ENCODE measurements around the gene ST6GAL1. TPM values are rescaled to one million over a fixed set of nuclear protein-coding genes. Genes with fewer than 3 reads are reported as not detected.

ST6GAL1 gene
- total and polyA plus RNA-seq, 8 donors: 3.8 to 31.0 (median 13.5) TPM

- no peak overlapping the region for H3K27ac ChIP-seq
- H3K9me3 ChIP-seq: peaks cover 0 to 31% (median 14%) of the 10 kb centered on the region in 4 donors
- H3K4me3 ChIP-seq: no peak overlapping the region
- TF ChIP-seq POLR2AphosphoS5 (IDR thresholded peaks at IDR 0.05) (no peak), CTCF (IDR thresholded peaks at IDR 0.05) (no peak), EP300 (IDR thresholded peaks at IDR 0.05) (no peak), POLR2A (IDR thresholded peaks at IDR 0.05) (no peak)
- no peaks in the 10 kb centered on the region for H3K27me3 ChIP-seq
- intact Hi-C loops (cut with DNase I; ENCODE audit: low total_unique reads): no loop called here
- 72 to 79% (median 76%) methylated on average over 5 of the region's 5 CpGs for WGBS, 5 donors
- no peaks in the 10 kb centered on the region for H3K36me3 ChIP-seq
- H3K4me1 ChIP-seq: no peaks in the 10 kb centered on the region
- DNase-seq: no peak
Observed at GRCh38 chr3:187084126-187084525, 153.8 kb downstream of the ST6GAL1 start.

DNA sequence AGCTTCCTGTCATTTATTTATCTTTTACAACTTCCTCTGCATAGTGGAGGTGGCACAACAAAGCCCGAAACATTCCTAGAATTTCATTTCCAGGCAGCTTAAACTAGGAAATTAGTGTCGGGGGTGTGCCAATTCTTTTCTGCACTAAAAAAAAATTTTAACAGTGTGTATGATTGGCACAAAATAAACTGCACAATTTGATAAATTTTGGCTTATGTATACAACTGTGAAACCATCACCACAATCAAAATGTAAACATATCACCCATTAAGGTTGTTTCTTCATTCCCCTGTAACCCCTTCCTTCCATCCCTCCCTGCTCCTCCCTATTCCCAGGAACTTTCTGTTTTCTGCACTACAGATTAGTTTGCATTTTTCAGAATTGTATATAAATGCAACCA lies 154.3 kb downstream of the ST6GAL1 start:
- Histone ChIP-seq H3K4me3 (no peak overlapping the region), H3K27ac (no peak overlapping the region), H3K36me3 (no peaks in the 10 kb centered on the region), H3K27me3 (no peaks in the 10 kb centered on the region), H3K4me1 (no peaks in the 10 kb centered on the region), H3K9me3 (peaks cover 0 to 32% (median 15%) of the 10 kb centered on the region in 4 donors)
- 37 to 69% (median 48%) methylated on average over 2 of the region's 2 CpGs for WGBS, 5 donors
- no peak for DNase-seq
- no peak for TF ChIP-seq POLR2AphosphoS5 (IDR thresholded peaks at IDR 0.05)
- no peak for TF ChIP-seq POLR2A (IDR thresholded peaks at IDR 0.05)
- intact Hi-C loops (cut with DNase I; ENCODE audit: low total_unique reads): no loop called here

GRCh38 chr3:187085021-187085666 lies 154.8 kb downstream of the ST6GAL1 start:
- Histone ChIP-seq H3K27me3 (no peaks in the 10 kb centered on the region), H3K36me3 (no peaks in the 10 kb centered on the region), H3K27ac (no peak overlapping the region), H3K4me1 (no peaks in the 10 kb centered on the region), H3K4me3 (no peak overlapping the region), H3K9me3 (peaks cover 0 to 32% (median 15%) of the 10 kb centered on the region in 4 donors)
- intact Hi-C loops (cut with DNase I; ENCODE audit: low total_unique reads): no loop called here
- no peak for DNase-seq
- WGBS, 5 donors: 77 to 86% (median 82%) methylated on average over 5 of the region's 5 CpGs
- TF ChIP-seq POLR2A (IDR thresholded peaks at IDR 0.05): no peak
- TF ChIP-seq CTCF (IDR thresholded peaks at IDR 0.05): no peak

GRCh38 chr3:187085933-187086332 lies 155.6 kb downstream of the ST6GAL1 start:
- 93 to 100% (median 99%) methylated on average over 1 of the region's 1 CpG for WGBS, 5 donors
- intact Hi-C loops (cut with DNase I; ENCODE audit: low total_unique reads): no loop called here
- TF ChIP-seq EP300 (IDR thresholded peaks at IDR 0.05) (no peak), POLR2A (IDR thresholded peaks at IDR 0.05) (no peak), POLR2AphosphoS5 (IDR thresholded peaks at IDR 0.05) (no peak), CTCF (IDR thresholded peaks at IDR 0.05) (no peak)

DNA sequence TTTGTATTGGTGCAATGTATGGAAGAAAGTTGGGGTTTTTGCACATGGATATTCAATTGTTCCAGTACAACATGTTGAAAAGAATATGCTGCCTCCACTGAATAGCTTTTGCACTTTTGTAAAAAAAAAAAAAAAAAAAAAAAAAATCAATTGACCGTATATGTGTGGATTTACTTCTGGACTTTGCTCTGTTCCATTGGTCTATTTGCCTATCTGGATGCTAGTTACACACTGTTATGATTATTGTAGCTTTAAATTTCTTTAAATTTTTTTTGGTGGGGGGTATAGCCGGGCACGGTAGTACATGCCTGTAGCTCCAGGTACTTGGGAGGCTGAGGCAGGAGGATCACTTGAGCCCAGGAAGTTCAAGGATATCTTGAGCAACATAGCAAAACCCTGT lies 156.5 kb downstream of the ST6GAL1 start:
- no peak for DNase-seq
- Histone ChIP-seq H3K4me1 (no peaks in the 10 kb centered on the region), H3K4me3 (no peak overlapping the region), H3K9me3 (peaks cover 0 to 32% (median 15%) of the 10 kb centered on the region in 4 donors), H3K27me3 (no peaks in the 10 kb centered on the region), H3K36me3 (no peaks in the 10 kb centered on the region), H3K27ac (no peak overlapping the region)
- TF ChIP-seq CTCF (IDR thresholded peaks at IDR 0.05): no peak
- TF ChIP-seq POLR2AphosphoS5 (IDR thresholded peaks at IDR 0.05): no peak
- no peak for TF ChIP-seq EP300 (IDR thresholded peaks at IDR 0.05)
- TF ChIP-seq POLR2A (IDR thresholded peaks at IDR 0.05): no peak
- WGBS, 5 donors: 74 to 90% (median 87%) methylated on average over 3 of the region's 3 CpGs
- intact Hi-C loops (cut with DNase I; ENCODE audit: low total_unique reads): no loop called here

More at GRCh38 chr3:187085933-187086332, 155.6 kb downstream of the ST6GAL1 start:
- DNase-seq: no peak
- H3K36me3 ChIP-seq: no peaks in the 10 kb centered on the region
- no peaks in the 10 kb centered on the region for H3K27me3 ChIP-seq
- peaks cover 0 to 32% (median 15%) of the 10 kb centered on the region in 4 donors for H3K9me3 ChIP-seq
- H3K4me3 ChIP-seq: no peak overlapping the region
- no peaks in the 10 kb centered on the region for H3K4me1 ChIP-seq
- no peak overlapping the region for H3K27ac ChIP-seq

Measured in stomach (tissue), 9 donors.